ENCODE measurements around the gene NCR3LG1.

The NCR3LG1 gene

GRCh38 chr11:17333799-17334586 lies 17.6 kb upstream of the NCR3LG1 start:
- TF ChIP-seq CTCF (IDR thresholded peaks at IDR 0.05; ENCODE audit: borderline replicate concordance, insufficient read depth, low read depth, low read length) = no peak
- H3K4me3 ChIP-seq (ENCODE audit: low read depth, low read length) = no peak overlapping the region

DNA sequence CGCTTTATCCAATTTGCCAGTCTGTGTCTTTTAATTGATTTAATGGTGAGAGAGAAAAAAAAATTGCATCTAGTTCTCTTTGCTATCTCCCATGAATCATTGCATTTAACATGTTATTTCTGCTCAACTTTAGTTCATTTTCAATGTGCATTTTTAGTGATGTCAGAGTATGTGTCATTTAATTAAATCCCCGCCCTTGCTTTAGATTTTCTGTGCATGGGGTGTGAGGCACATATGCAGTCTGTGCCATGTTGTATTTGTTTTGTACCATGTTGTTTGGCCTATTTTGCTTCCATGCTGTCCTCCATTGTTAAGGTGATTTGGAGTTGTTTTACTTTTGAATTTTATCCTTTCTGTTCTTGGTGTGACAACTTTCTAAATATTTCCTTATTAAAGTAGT lies 8.3 kb upstream of the NCR3LG1 start:
- no peak overlapping the region for H3K4me3 ChIP-seq (ENCODE audit: low read depth, low read length)
- no peak for TF ChIP-seq CTCF (IDR thresholded peaks at IDR 0.05; ENCODE audit: borderline replicate concordance, insufficient read depth, low read depth, low read length)

- TF ChIP-seq CTCF (IDR thresholded peaks at IDR 0.05; ENCODE audit: borderline replicate concordance, insufficient read depth, low read depth, low read length) = no peak
- no peak overlapping the region for H3K4me3 ChIP-seq (ENCODE audit: low read depth, low read length)
Measured at GRCh38 chr11:17343907-17344306, 7.7 kb upstream of the NCR3LG1 start.

DNA sequence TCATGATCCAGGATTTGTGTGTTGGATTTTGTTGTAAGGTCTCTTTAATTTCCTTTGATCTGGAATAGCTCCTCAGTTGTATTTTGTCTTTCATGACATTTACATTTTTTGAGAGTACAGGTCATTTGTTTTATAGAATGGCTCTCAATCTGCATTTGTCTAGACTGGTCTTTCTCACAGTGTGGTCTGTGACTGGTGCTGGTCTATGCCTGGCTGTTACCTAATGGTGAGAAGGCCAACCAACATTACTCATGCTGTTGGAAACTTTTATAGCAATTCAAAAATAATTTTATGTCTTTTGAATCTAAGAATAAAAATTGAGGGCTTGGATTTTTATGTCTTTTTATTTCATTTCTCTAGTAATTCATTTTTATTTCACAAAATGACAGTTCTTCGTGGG lies 3.9 kb upstream of the NCR3LG1 start:
- no peak for TF ChIP-seq CTCF (IDR thresholded peaks at IDR 0.05; ENCODE audit: borderline replicate concordance, insufficient read depth, low read depth, low read length)
- H3K4me3 ChIP-seq (ENCODE audit: low read depth, low read length) = no peak overlapping the region

DNA sequence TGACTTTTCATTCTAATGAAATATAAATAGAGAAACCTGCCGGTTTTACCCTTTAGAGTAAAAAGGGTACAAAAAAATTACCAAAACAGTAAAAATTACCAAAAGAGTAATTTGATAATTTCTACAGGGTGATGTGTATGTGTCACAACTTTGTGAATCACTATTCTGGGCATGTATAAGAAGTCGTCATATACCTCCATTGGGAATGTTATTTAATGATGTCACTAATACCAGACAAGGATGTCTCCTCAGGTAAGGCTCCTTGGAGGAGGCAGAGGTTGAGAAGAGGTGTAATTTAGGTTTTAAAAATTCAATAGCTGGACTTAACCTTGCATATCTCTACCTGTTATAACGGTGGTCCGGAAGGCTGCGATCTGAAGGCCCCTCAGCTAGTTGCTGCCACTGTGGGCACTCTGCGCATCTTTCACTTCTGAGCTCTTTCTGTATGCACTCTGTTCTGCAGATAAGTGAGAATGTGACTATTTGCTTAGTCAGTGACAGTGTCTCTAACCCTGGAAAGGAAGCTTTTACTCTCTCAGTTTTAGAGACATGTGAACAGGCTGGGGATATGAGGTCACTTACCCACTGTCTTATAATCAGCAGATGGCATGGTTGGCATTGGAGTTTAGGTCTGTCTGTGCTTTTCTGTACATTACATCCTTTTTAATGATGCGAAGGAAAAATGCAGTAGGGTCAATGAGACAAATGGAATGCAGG lies 987 bp upstream of the NCR3LG1 start:
- no peak for TF ChIP-seq CTCF (IDR thresholded peaks at IDR 0.05; ENCODE audit: borderline replicate concordance, insufficient read depth, low read depth, low read length)
- no peak overlapping the region for H3K4me3 ChIP-seq (ENCODE audit: low read depth, low read length)

GRCh38 chr11:17351172-17351509 lies 459 bp upstream of the NCR3LG1 start:
- TF ChIP-seq CTCF (IDR thresholded peaks at IDR 0.05; ENCODE audit: borderline replicate concordance, insufficient read depth, low read depth, low read length) = no peak
- H3K4me3 ChIP-seq (ENCODE audit: low read depth, low read length) = no peak overlapping the region
